ENCODE measurements around the gene FHIT. TPM values are rescaled to one million over a fixed set of nuclear protein-coding genes. Genes with fewer than 3 reads are reported as not detected.

Gene FHIT
- total RNA-seq, 1 donor from 2014 or later: 16.1 TPM

- TF ChIP-seq CTCF (IDR thresholded peaks at IDR 0.05; ENCODE audit: unreplicated experiment): no peak
- Mint-ChIP-seq H3K27ac (no peak overlapping the region), H3K4me1 (ENCODE audit: low read depth) (peaks cover 14% of the 10 kb centered on the region), H3K9me3 (ENCODE audit: low read depth) (peaks cover 2% of the 10 kb centered on the region), H3K36me3 (ENCODE audit: insufficient read depth) (no peaks in the 10 kb centered on the region), H3K4me3 (ENCODE audit: low read depth) (no peak overlapping the region), H3K27me3 (no peaks in the 10 kb centered on the region)
- DNase-seq (ENCODE audit: low spot score, unreplicated experiment): no peak
These were observed 1064.9 kb downstream of the FHIT start for GRCh38 chr3:60186359-60186758.

GRCh38 chr3:60185161-60185560 is 1066.1 kb downstream of the FHIT start:
- Mint-ChIP-seq H3K4me1 (ENCODE audit: low read depth) (peaks cover 14% of the 10 kb centered on the region), H3K36me3 (ENCODE audit: insufficient read depth) (no peaks in the 10 kb centered on the region), H3K9me3 (ENCODE audit: low read depth) (no peaks in the 10 kb centered on the region), H3K27me3 (no peaks in the 10 kb centered on the region), H3K27ac (no peak overlapping the region), H3K4me3 (ENCODE audit: low read depth) (no peak overlapping the region)
- no peak for TF ChIP-seq CTCF (IDR thresholded peaks at IDR 0.05; ENCODE audit: unreplicated experiment)
- DNase-seq (ENCODE audit: low spot score, unreplicated experiment): no peak

GRCh38 chr3:60182697-60183096 is 1068.6 kb downstream of the FHIT start:
- DNase-seq (ENCODE audit: low spot score, unreplicated experiment): no peak
- no peak for TF ChIP-seq CTCF (IDR thresholded peaks at IDR 0.05; ENCODE audit: unreplicated experiment)
- H3K4me3 Mint-ChIP-seq (ENCODE audit: low read depth): no peak overlapping the region
- no peak overlapping the region for H3K27ac Mint-ChIP-seq
- H3K27me3 Mint-ChIP-seq: no peaks in the 10 kb centered on the region
- H3K4me1 Mint-ChIP-seq (ENCODE audit: low read depth): peaks cover 4% of the 10 kb centered on the region
- H3K36me3 Mint-ChIP-seq (ENCODE audit: insufficient read depth): no peaks in the 10 kb centered on the region
- no peaks in the 10 kb centered on the region for H3K9me3 Mint-ChIP-seq (ENCODE audit: low read depth)

- no peak for TF ChIP-seq CTCF (IDR thresholded peaks at IDR 0.05; ENCODE audit: unreplicated experiment)
- H3K9me3 Mint-ChIP-seq (ENCODE audit: low read depth): no peaks in the 10 kb centered on the region
- no peaks in the 10 kb centered on the region for H3K36me3 Mint-ChIP-seq (ENCODE audit: insufficient read depth)
- no peak for DNase-seq (ENCODE audit: low spot score, unreplicated experiment)
- H3K27me3 Mint-ChIP-seq: no peaks in the 10 kb centered on the region
- H3K4me1 Mint-ChIP-seq (ENCODE audit: low read depth): no peaks in the 10 kb centered on the region
- no peak overlapping the region for H3K4me3 Mint-ChIP-seq (ENCODE audit: low read depth)
- no peak overlapping the region for H3K27ac Mint-ChIP-seq
These were observed 1072.2 kb downstream of the FHIT start for GRCh38 chr3:60178931-60179653.

GRCh38 chr3:60177726-60178125 is 1073.5 kb downstream of the FHIT start:
- Mint-ChIP-seq H3K27me3 (no peaks in the 10 kb centered on the region), H3K27ac (no peak overlapping the region), H3K9me3 (ENCODE audit: low read depth) (no peaks in the 10 kb centered on the region), H3K4me1 (ENCODE audit: low read depth) (no peaks in the 10 kb centered on the region), H3K4me3 (ENCODE audit: low read depth) (no peak overlapping the region), H3K36me3 (ENCODE audit: insufficient read depth) (no peaks in the 10 kb centered on the region)
- TF ChIP-seq CTCF (IDR thresholded peaks at IDR 0.05; ENCODE audit: unreplicated experiment): no peak
- DNase-seq (ENCODE audit: low spot score, unreplicated experiment): no peak
